ENCODE measurements around the gene HOXA10. TPM values are rescaled to one million over a fixed set of nuclear protein-coding genes. Genes with fewer than 3 reads are reported as not detected.

The HOXA10 gene
- polyA plus RNA-seq, 1 donor from 2014 or later, result 0.70 TPM

DNA sequence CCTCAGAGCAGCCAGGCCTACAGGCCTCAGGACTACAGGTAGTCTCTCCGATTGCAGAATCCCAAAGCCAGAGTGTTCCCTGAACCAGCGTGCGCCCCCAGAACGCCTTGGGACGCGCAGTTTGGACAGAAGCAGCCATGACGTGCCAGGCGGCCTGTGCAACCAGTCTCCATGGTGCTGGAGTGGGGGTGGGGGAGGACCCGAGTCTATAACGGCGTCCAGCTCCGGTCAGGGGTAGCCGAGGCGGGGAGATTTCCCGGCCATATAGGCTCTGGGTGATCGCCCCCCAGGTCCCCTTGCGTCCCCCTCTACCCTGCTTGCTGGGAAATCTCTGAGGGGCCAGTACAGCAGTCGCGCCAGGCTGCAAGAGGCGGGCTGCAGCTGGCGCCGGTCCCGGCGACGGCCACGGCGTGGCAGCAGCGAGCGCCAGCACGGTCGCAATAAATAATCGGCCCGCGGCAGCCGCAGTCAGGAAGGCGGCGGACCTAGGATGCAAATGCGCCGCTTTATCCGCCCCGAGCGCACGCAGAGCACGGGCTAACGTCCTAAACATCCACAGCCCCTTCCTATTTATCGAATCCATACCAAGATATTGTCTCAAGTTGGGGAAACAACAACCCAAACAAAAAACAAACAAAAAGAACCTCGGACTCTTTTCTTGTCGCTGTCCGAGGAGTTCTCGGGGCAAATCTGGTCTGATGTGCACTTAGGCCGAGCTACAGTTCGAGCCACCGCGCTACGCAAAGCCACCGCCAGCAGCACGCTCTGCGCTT is 23.4 kb downstream of the HOXA10 start:
- Mint-ChIP-seq H3K27me3 (peaks cover 78% of the 10 kb centered on the region), H3K4me3 (peak overlapping the region; percentile 74 to 93 (median 88)), H3K4me1 (peaks cover 19 to 40% (median 24%) of the 10 kb centered on the region in 3 donors), H3K36me3 (no peaks in the 10 kb centered on the region), H3K9me3 (peaks cover 0 to 8% (median 1%) of the 10 kb centered on the region in 3 donors), H3K27ac (peak overlapping the region; percentile 94 to 98 (median 94))

DNA sequence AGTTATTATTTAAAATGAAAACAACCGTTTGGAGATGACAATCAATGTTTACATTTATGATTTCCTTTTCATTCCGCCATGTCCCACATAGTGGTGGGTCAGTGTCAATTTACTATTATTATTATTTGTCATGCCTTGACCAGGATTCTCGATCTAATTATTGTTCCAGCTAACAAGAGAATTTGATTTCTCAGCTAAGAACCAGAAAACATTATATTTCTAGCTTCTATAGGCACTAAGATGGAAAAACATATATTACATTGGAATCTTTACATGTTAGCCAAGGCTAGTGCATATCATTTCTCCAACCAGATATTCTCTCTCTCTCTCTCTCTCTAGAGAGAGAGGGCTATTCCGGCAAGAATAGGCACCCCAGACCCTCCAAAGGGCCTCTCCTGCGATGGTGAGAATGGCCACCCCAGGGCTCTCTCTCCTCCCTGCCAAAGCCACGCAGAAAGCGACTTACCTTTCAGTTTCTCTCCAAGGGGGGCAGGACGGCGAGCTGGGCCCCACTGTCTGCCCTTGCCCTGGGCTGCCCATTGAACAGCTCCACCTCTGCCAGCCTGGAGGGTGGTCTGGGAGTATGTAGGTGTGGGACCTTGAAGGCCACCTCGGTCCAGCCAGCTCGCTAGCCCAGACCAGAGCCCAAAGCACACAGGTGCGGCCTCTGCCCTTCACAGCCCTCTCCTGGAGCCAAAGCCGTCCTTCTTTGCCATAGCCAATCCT is 24.1 kb downstream of the HOXA10 start:
- peaks cover 16 to 34% (median 24%) of the 10 kb centered on the region in 3 donors for H3K4me1 Mint-ChIP-seq
- H3K27ac Mint-ChIP-seq, result peak overlapping the region in 2 of 3 donors; percentile 94 to 98
- H3K27me3 Mint-ChIP-seq, result peaks cover 73% of the 10 kb centered on the region
- H3K9me3 Mint-ChIP-seq, result peaks cover 0 to 4% (median 0%) of the 10 kb centered on the region in 3 donors
- no peaks in the 10 kb centered on the region for H3K36me3 Mint-ChIP-seq
- peak overlapping the region in 3 of 4 donors; percentile 47 to 89 (median 66) for H3K4me3 Mint-ChIP-seq

DNA sequence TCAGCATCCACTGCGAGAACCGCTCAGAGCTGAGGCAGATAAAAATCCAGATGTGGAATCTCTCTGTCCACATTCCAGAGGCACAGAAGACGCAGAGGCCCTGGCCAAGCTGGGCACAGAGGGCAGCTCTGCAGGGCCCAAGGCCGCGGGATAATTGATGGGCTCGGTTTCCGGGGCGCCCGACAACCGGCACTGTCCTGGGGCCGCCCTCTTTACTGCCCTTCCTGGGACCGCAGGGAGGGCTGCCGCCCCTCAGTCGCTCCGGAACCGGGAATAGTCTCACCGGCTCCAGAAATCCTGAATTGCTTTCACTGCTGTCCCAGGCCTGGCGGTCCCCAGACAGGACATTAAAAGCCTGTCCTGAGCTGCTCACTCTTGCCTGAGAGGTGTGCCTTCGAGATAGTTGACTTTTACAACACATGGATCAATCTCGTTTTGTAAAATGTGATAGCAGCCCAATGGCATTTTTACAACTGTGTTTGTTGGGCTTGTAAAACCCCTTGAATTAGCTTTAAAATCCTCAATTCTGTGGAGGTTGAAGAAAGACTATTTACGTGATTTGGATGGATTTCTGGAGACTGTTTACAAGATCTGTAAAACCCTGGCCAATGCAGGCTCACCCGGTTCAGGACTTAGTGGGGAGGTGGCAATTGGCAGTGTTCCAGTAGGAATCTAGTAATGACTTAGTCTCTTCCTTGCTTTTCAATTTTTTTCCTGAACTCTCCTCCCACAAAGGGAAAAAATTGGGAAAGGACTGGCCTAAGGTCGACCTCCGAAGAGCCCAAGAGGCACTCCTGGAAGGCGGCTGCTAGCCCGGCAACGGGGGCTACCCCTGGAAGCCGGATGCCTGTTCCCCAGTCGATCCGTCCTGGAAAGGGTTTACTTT is 25.1 kb downstream of the HOXA10 start:
- no peaks in the 10 kb centered on the region for H3K9me3 Mint-ChIP-seq
- peaks cover 14 to 27% (median 20%) of the 10 kb centered on the region in 3 donors for H3K4me1 Mint-ChIP-seq
- peak overlapping the region; percentile 83 to 98 (median 91) for H3K27ac Mint-ChIP-seq
- no peaks in the 10 kb centered on the region for H3K36me3 Mint-ChIP-seq
- peak overlapping the region in 3 of 4 donors; percentile 4 to 90 (median 89) for H3K4me3 Mint-ChIP-seq
- peaks cover 68% of the 10 kb centered on the region for H3K27me3 Mint-ChIP-seq

DNA sequence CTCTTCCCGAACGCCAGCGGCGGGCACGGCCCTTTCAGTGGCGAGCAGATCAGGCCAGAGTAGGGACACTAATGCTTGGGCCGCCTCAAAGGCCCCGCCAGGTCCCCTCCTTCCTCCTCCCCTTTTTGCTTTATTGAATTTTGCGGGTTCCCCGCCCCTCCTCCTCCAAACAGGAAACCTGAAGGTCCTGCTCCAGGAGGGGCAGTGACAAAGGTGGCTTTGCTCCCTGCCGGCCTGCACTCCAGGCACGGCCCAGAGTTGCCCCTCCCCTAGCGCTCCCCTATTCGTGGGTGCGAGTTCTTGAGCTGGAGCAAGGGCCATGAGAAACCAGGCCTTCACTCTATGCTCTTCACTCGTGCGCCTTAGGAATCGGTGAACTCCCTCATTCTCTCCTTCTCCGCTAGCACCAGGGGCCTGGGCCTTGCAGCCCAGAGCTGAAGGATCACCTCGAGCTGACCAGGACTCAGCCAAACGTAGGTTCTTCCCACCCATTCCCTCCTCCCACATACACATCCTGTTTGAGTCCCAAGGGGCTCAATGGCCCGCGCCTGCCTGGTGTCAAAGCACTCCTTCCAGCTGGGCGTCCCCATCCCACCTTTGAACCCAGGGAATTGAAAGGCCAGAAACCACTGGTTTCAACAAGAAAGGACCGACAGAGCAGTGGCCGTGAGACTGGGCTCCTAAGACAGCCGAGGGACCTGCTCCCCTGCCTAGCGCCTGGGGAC is 25.9 kb downstream of the HOXA10 start:
- Mint-ChIP-seq H3K36me3 (no peaks in the 10 kb centered on the region), H3K27ac (peak overlapping the region; percentile 83 to 98 (median 91)), H3K9me3 (no peaks in the 10 kb centered on the region), H3K4me3 (peak overlapping the region; percentile 78 to 90 (median 88)), H3K27me3 (peaks cover 63% of the 10 kb centered on the region), H3K4me1 (peaks cover 14 to 23% (median 20%) of the 10 kb centered on the region in 3 donors)

DNA sequence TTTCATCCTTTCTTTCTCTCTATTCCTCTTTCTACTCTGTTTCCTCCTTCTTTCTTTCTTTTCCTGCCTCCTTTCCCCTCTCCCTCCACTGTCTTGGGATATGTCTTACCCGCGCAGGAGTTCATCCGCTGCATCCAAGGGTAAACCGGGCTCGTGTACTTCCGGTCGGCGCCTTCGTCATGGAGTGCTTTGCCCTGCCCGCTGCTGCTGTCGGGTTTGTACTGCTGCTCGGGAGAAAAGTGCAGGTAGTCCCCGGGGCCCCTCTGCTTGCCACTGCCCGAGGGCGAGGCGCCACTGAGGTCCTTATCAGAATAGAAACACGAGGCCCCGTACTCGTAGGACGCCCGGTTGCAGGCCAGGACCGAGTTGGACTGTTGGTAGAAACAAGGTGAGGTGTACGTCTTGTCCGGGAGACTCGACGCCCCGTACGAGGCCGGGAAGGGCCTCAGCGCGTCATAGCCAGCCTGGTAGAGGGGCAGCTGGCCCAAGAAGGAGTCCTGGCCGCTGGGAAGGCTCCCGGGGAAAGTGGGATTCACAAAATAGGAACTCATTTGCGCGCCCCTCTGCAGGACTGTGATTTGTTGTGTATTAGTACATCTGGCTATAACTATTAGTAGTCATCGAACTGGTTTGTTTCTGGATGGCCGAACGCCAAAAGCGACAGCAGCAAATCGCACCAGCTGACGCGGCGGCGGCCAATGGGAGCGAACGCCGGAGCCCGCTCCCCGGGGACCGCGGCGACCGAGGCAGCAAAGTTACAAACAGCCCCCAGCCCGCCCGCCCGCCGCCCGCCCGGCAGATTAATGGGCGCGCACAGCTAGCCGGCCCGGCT is 26.7 kb downstream of the HOXA10 start, which contains the start of gene HOXA6:
Gene HOXA6, minus strand, starts transcription at position 576 of the 832 bp plus-strand sequence. Its CDS starts 25 bp downstream, at position 551.
- Mint-ChIP-seq H3K27me3 (peaks cover 60% of the 10 kb centered on the region), H3K9me3 (no peaks in the 10 kb centered on the region), H3K4me1 (peaks cover 16 to 23% (median 20%) of the 10 kb centered on the region in 3 donors)

DNA sequence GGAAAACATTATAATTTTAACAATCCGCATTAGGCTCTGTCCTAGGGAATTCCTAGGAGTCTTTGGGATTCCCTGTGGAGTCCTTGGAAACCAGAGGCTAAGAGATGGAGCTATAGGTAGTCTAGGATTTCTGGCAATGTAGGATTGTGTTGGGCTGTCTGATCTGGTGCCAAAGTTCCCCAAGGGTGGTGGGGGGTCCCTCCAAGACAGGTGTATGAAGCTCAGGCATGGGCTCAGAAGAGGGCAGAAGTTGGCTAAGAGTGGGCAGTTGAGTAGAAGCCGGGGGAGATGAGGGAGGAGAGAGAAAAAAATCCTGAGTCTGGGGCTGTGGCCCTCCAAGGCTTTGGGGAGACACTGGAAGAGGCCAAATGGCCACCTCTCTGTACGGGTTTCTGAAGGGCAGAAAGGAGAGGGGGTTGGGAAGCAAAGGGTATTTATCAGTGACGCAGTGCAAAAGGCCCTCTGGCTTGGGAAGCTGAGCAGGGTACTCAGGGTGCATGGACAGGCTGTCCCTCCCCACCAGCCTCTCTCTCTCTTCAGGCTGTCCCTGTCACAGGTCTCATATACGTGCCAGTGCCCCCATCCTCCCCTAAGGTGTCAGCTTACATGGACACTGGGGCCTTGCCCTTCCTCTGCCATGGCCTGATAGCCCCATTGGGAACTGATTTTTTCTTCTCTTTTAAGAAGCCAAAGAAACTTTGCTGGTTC is 27.5 kb downstream of the HOXA10 start:
- H3K27me3 Mint-ChIP-seq, result peaks cover 52% of the 10 kb centered on the region
- H3K4me3 Mint-ChIP-seq, result peak overlapping the region in 2 of 4 donors; percentile 43 to 89
- H3K36me3 Mint-ChIP-seq, result no peaks in the 10 kb centered on the region
- H3K9me3 Mint-ChIP-seq, result no peaks in the 10 kb centered on the region
- peak overlapping the region in 2 of 3 donors; percentile 59 to 98 for H3K27ac Mint-ChIP-seq
- H3K4me1 Mint-ChIP-seq, result peaks cover 15 to 21% (median 19%) of the 10 kb centered on the region in 3 donors

More for the DNA sequence above, 26.7 kb downstream of the HOXA10 start, which contains the start of gene HOXA6:
- peak within 1 kb of the TSS; percentile 83 to 98 (median 91) for H3K27ac Mint-ChIP-seq
- no peaks in the 10 kb centered on the region for H3K36me3 Mint-ChIP-seq
- H3K4me3 Mint-ChIP-seq, result peak within 1 kb of the TSS; percentile 78 to 90 (median 88)

DNA sequence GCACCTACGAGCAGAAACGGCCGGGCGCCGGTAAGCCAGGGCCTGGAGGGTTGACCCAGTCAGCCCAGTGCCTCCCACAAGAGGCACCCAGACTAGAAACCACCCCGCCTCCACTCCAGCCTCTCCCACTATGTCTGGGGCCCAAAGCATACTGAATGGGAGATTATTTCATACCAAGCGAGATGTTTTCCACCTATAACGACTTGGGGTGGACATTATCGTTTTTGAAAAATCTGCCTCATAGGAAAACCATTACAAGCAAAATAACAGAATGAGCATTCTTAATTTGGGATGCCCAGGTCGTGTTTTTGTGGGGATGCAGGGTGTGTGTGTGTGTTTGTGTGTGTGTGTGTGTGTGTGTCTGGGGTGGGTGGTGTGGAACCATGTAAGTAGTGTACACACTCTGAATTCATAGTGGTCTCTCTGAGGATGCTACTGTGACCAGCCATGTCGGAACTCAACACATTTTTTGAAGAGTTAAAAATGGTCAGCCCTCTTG is 28.2 kb downstream of the HOXA10 start:
- H3K27me3 Mint-ChIP-seq, result peaks cover 45% of the 10 kb centered on the region
- H3K36me3 Mint-ChIP-seq, result no peaks in the 10 kb centered on the region
- no peaks in the 10 kb centered on the region for H3K9me3 Mint-ChIP-seq
- H3K27ac Mint-ChIP-seq, result peak overlapping the region in 2 of 3 donors; percentile 78 to 98
- peaks cover 8 to 14% (median 13%) of the 10 kb centered on the region in 3 donors for H3K4me1 Mint-ChIP-seq
- H3K4me3 Mint-ChIP-seq, result peak overlapping the region in 1 of 4 donors; percentile 89

DNA sequence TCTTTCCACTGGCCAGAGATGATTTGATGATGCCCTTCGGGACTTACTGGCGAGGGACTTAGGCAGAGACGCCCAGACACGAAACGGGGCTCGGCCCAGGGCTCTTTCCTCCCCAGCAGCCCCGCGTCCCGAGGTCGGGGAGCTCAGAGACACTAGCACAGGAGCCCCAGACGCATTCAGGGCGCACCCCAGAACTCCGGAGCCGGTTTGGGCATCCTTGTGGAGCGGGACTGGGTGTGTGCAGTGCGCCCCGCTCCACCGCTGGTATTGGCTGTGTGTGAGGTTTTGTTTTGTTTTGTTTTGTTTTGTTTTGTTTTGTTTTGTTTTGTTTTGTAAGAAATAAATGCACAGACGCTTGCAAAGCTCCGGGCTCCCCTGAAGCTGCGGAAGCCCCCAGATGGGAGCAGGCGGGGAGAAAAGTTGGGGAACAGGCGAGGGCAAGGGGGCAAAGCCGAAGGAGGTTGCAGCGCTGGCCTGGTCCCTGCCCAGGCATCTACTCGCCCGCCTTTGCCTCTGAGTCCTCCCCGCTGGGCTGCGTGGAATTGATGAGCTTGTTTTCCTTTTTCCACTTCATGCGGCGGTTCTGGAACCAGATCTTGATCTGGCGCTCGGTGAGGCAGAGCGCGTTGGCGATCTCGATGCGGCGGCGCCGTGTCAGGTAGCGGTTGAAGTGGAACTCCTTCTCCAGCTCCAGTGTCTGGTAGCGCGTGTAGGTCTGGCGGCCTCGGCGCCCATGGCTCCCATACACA is 28.8 kb downstream of the HOXA10 start:
- Mint-ChIP-seq H3K4me3 (no peak overlapping the region), H3K27ac (peak overlapping the region in 2 of 3 donors; percentile 78 to 98), H3K9me3 (no peaks in the 10 kb centered on the region), H3K36me3 (no peaks in the 10 kb centered on the region), H3K27me3 (peaks cover 42% of the 10 kb centered on the region), H3K4me1 (peaks cover 7 to 12% (median 9%) of the 10 kb centered on the region in 3 donors)

DNA sequence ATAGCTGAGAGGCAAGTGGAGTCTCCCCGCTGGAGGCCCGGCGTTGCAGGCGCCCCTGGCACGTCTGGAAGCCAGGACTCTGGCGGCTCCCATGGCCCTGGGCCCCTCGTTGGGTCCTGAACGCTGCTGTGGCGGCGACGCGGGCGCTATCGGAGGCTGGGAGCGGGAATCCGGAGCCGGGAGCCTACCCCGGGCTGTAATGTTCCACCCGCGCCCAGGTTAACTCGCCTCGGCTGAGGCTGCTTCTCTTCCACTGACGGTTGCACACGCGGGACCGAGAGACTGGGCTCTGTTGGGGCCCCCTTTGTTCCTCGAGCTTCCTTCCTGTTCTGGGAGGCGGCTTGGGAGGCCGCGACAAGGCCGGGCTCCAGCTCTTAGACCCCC is 29.3 kb downstream of the HOXA10 start:
- Mint-ChIP-seq H3K27ac (peak overlapping the region in 2 of 3 donors; percentile 48 to 78), H3K36me3 (no peaks in the 10 kb centered on the region), H3K4me3 (peak overlapping the region in 1 of 4 donors; percentile 25), H3K27me3 (peaks cover 40% of the 10 kb centered on the region), H3K9me3 (no peaks in the 10 kb centered on the region), H3K4me1 (peaks cover 7 to 12% (median 9%) of the 10 kb centered on the region in 3 donors)

DNA sequence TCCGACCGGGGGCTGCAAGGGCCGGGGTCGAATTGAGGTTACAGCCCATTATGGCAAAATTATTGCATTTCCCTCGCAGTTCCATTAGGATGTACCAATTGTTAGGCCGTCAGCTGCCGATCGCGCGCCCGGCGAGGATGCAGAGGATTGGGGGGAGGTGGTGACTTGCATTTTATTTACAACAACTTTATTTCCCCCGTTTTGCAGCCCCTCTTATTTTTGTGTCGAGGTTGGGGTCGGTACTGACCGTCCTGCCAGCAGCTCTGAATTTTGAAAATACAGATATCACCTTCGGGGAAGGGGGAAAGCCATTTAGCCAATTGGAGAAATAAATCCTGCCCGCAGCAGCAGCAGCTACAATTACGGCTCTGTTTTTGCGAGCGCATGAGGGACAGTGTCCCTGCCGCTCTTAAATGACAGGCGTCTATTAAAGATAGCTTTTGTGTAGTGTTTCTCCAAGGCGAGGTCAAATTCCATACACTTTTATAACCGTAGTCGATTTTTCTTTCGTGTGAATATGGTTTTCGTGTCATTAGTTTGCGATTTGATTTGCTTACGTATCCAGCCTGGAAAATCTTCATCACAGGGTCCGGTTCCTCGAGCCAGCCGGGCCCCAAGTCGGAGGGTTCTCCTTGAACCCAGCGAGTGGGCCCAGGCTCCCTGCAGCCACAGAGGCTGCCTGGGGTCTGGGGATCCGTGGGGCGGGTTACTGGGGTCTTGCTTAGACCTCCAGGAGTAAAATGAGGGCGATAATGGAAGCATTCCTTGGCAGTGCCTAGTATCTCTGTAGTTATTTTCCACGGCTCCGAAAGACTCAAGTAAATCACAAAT is 30.0 kb downstream of the HOXA10 start:
- Mint-ChIP-seq H3K36me3 (no peaks in the 10 kb centered on the region), H3K27me3 (peaks cover 36% of the 10 kb centered on the region), H3K4me1 (peaks cover 7 to 12% (median 9%) of the 10 kb centered on the region in 3 donors), H3K4me3 (peak overlapping the region in 2 of 4 donors; percentile 25 to 83), H3K27ac (no peak overlapping the region), H3K9me3 (no peaks in the 10 kb centered on the region)

Data from IgD-negative memory B cell (primary cell).